GM12874 (cell line): ENCODE data around the gene C1orf53.
A peak's percentile ranks its signal among the peaks of the same experiment; 100 is the strongest.

Experiments used
- TF ChIP-seq, protein P1 (sequence below): IDR thresholded peaks from 2 replicates; pipeline ENCODE4 v1.5.1; 2011; ENCODE audit warnings: low read depth, mild to moderate bottlenecking, control low read depth, low read length, moderate library complexity; ENCODE audit not compliant: insufficient read depth

Gene C1orf53

DNA sequence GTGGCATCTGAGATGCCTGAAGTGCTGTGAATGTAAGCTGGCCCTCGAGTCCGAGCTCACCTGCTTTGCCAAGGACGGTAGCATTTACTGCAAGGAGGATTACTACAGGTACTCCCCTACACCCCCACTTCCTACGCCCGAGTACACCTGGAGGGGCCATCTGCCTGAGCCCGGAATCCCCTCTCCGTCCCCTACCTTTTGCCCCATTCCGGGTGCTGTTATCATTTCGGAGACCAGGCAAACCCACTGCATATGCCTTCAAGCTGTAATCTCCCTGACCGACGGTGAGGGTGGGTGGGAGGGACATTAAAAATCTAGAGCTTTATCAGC is 17.6 kb downstream of the C1orf53 start:
- TF ChIP-seq, protein P1, sequence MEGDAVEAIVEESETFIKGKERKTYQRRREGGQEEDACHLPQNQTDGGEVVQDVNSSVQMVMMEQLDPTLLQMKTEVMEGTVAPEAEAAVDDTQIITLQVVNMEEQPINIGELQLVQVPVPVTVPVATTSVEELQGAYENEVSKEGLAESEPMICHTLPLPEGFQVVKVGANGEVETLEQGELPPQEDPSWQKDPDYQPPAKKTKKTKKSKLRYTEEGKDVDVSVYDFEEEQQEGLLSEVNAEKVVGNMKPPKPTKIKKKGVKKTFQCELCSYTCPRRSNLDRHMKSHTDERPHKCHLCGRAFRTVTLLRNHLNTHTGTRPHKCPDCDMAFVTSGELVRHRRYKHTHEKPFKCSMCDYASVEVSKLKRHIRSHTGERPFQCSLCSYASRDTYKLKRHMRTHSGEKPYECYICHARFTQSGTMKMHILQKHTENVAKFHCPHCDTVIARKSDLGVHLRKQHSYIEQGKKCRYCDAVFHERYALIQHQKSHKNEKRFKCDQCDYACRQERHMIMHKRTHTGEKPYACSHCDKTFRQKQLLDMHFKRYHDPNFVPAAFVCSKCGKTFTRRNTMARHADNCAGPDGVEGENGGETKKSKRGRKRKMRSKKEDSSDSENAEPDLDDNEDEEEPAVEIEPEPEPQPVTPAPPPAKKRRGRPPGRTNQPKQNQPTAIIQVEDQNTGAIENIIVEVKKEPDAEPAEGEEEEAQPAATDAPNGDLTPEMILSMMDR, result no peak

DNA sequence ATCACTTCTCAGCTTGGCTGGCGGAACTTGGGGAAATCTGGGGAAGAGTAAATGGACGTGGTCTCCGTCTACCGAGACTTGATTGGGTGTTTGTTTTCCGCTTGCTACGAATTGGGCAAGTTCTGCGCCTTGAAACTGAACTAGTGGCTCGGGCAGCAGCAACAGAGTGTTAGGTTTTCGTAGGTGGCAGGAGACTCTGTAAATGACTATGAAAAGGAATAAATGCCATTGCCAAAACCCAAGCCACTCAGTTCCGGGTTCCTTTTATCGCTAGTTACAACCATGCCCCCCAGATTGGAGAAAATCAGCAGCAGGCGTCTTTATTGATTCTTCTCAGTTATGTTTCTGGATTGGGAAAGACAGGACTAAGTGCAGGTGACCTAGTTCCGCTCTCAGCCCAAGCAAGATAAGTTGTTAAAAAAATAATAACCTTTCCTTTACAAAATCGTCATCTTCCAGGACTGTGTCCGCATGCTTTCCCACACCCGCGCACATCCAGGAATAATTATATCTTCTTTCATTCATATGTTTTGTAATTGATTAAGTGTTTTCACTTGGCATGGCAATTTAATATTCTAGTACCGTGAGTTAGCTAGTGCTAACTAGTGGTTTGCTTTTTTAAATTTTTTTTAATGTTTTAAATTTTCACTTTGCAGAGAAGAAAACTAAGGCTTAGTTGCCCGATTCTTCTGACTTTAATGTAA is 18.1 kb downstream of the C1orf53 start:
- TF ChIP-seq, protein P1, result no peak

DNA sequence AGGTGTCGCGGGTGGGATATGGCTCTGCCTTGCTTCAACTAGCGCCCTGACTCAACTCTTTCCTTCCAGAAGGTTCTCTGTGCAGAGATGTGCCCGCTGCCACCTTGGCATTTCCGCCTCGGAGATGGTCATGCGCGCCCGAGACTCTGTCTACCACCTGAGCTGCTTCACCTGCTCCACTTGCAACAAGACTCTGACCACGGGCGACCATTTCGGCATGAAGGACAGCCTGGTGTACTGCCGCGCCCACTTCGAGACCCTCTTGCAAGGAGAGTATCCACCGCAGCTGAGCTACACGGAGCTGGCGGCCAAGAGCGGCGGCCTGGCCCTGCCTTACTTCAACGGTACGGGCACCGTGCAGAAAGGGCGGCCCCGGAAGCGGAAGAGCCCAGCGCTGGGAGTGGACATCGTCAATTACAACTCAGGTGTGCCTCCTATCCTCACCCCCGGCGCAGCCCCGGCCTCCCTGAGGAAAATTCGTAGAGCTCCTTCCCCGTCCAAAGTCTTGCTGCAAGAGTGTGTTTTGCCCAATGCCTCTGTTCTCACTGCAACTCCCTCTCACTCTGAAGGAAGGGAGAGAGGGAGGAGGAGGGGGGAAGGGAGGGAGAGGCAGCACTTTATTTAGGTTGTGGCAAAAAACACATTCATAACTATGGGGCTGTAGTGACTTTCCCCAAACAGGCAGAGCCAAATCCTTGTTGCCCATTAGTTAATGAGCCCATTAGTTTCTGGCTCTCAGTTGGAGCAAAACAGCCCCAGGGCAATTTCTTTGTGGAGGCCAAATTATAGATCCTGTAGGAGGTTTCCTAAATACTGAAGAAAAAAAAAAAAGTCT is 19.0 kb downstream of the C1orf53 start:
- TF ChIP-seq, protein P1, result no peak

DNA sequence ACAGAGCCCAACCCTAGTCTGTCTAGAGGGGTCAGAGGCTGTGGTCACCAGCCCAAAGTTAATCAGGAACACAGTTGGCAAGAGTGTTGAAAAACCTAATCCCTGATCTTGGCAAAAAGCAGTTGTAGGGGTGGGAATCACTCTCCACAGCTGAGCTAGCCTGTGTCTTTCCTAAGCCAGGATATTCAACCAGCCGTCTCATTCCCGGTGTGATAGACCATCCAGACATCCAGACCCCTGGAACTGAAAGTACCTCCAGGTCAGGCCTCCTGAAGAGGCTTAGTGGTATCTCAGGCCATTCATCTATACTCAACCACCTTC is 19.6 kb downstream of the C1orf53 start:
- TF ChIP-seq, protein P1, result no peak

DNA sequence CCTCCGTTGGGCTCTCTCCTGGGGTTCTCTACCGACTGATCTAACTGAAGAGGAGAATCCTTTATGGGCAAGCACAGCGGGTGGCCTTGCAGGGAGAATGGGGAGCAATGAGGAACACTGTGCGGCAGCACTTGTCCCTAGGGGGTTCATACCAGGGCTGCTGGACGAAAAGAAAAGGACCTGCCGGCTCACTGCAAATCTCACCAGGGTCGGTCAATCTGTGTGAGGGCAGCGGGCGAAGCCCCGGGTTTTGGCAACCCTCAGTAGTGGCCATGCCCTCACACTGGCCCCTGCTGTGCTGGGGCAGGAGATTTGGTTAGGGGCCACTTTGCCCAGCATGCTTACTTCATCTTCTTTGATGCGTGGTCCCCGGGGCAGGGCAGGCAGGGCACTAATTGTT is 20.6 kb downstream of the C1orf53 start:
- TF ChIP-seq, protein P1, result no peak

DNA sequence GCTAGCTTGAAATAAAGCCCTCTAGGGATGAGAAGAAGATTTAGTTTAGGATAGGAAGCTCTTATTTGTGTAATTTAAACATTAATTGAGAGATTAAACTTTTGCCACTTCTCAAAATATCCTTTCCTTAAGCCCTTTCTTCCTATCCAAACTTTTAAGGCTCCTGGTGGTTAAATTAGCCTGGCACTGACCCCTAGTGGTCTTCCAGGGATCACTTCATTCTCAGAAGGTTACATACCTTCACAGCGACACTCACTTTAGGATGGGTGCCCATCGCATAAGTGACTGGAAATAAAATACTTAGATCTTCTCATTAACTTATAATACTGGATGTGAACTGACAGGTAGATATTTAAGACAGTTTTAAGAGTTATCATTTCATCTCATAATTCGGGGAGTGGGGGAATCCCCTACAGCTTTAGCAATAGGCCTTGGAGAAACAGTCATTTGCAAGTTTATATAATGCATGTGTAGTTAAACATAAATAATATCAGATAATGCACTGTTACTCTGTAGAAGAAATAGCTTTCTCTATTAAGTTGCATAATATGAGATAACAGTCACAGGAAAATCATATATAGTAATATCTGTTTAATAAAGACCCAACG is 22.2 kb downstream of the C1orf53 start:
- TF ChIP-seq, protein P1, result peak; percentile 46; the same call in 1 of the 2 replicates

DNA sequence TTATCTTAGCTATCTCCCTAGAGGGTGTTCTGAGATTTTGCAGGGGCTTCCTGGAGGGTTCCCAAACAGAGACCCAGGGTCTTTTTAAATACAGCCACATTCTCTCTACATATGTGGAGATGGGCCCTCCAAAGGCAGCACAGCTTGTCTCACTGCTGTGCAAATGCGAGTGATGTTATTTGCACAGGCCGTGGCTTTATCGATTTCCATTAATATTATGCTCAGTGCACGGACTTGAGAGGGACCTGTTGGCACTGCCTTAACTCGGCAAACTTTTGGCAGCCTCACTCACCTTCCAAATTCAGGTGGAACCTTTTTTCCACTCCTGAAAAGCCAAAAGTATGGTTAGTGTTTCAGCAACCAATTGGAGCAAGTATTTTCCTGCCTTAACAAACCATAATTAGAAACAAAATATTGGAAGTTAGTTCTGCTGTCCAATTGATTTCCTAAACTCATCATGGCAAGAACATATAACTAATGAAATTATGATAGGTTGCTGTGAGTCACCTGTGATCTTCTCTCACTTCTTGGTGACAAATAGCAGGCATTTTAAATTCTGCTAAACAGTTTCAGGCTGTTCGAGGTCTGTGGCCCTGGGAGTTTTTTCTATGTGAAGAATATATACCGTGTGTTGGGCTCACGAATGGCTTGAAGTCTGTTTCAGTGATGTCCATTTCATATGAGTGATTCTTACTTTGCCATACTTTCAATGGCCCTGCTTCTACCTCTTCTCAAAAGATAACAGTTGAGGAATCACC is 25.7 kb downstream of the C1orf53 start:
- TF ChIP-seq, protein P1, result no peak
